HG02798 (cell line): Measurements from ENCODE around the gene FAR2.
"Not testable (repeated sequence)": the region's sequence is repeated elsewhere in the genome, so short reads cannot be mapped to it uniquely, and the experiment has no call there.

Experiments used
- ATAC-seq: cut with Tn5 transposase; IDR thresholded peaks from one replicate; pipeline ENCODE4 v1.9.1; 2021; ENCODE audit warnings: mild to moderate bottlenecking; ENCODE audit not compliant: unreplicated experiment, poor library complexity

FAR2 gene

DNA sequence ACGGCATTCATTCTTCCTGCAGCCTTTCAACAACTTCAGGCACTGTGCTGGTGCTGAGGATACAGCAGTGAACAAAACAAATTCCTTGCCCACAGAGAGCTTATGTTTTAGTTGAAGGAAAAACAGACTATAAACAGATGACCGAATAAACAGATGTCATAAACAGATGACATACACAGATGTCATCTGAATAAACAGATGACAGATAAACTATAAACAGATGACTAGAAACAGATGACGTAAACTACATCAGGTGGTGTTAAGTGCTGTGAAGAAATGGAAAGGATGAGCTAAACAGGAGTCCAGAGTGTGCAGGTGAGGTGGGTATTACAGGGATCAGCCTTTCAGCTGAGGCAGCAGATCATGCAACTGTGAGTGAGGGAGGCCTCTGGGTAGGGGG, 80.9 kb downstream of the FAR2 start:
- ATAC-seq = no peak

DNA sequence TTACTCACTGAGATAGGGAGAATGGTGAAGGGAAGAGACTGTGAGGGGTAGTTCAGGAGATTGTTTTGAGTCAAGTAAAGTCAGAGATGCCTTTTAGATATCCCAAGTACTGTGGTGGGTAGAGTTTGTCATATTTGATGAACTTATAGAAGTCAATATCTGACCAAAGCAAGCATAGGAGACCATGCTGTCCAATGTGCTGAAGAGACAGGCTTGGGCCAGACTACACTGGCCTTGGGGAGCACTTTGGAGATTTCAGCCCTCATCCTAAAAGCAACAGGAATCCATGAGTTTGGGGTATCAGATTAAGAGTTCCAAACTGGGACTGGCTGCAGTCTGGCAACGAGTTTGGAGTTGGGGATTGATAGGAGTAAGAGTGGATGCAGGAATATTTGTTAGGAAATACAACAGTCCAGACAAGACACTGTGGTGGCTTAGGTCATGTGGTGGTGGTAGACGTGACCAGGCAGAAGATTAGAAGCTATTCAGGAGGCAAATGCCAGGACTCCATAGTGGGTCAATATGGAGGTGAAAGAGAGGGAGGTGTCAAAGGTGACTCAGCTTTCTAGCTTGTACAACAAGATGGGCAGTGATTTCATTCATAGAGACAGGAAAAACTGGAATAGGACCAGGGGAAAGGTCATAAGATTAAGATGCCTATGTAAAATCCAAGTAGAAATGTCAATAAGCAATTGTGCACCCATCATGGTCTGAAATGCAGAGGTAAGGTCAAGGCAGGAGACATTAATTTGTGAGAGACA, 81.9 kb downstream of the FAR2 start:
- ATAC-seq = no peak

DNA sequence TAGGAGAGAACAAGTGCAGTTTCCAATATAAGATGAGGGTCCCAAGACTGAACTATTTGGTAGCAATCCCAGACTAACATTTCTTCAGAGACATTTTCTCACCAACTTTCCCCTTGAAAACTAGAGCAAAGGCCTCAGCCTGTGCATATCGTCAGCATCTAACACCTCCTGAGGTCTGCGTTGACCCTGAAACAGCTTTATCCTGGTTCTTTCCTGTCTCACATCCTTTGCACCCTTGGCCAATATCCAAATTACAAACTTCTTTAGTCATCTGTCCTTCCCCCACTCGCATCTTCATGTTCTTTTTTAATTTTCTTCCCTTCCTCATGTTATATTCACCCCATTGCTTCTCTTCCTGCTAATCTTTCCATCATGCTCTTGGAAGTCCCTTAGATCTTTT, 83.0 kb downstream of the FAR2 start:
- no peak for ATAC-seq

DNA sequence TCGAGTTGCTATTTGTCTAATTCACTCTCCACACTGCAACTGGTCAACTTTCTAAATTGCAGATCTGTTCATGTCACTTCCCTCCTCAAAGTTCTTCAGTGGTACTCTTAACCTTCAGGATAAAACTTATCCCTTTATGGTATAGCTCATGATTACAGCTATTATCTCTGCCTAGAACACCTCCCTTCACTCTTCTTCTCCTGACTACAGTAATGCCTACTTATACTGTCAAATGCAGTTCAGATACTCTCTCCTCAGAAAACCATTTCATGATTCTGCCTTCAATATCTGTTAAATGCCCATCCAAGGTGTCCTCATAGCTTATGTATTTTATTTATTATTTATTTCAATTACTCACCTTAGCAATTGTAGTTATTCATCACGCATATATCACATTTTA, 85.5 kb downstream of the FAR2 start:
- ATAC-seq = no peak

DNA sequence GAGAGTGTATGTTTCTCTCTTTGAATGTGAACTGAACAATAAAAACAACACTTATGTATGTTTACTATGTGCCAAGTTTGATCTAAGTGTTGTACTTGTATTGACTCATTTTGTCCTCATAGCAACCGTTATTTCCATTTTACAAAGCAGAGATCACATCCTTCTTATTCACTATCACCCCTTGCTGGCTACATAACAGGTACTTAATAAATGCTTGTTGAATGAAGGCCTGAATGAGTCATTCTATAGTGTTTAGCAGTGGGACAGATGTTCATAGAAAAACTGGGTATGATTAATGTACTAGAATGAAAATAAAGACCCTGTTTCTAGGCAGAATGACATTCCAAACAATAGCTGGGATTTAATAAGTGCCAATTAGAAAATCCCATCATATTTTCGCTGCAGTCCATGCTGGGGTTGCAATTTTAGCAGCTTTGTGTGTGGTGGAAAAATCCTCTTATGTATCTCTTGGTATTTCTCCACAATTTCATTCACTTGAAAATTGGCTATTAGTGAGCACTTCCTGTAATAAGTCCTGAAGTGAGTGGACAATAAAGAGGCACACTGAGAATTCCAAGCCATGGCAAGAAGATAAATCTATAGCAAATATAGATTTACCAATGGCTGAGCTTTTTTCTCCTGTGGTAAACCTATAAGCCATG, 86.0 kb downstream of the FAR2 start:
- no peak for ATAC-seq

DNA sequence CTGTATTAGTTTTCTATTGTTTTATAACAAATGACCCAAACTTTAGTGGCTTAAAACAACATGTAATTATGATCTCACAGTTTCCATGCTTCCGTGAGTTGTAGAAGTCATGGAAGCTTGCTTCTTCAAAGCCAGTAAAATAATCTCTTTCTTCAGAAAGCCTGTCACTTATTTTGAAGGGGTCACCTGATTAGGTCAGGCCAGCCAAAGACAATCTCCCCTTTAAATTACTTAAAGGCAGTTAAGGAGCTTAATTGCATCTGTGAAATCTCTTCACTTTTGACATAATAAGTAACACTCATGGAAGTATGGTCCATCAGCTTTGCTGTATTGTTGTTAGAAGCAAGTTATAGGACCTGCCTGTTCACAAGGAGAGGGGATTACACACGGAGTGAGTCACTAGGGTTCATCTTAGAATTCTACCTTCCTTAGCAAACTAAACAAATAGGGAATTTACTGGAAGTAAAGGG, 89.8 kb downstream of the FAR2 start:
- ATAC-seq = no peak

DNA sequence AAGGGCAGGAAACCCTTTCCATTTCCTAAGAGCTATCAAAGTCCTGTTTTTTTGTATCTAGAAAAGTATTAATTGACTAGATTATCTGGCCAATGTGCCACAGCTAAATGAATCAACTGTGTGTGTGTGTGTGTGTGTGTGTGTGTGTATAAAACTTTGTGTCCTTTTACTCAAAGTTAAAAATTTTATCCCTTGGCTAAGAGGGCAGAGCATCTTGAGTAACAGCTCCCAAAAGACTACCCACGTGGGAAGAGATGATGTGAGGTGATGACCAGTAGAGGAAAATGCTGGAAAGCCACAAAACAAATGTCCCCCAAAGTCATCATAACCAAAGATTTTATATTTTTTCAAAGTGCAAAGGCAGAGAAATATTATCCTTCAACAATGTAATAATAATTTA, 90.3 kb downstream of the FAR2 start:
- no peak for ATAC-seq

DNA sequence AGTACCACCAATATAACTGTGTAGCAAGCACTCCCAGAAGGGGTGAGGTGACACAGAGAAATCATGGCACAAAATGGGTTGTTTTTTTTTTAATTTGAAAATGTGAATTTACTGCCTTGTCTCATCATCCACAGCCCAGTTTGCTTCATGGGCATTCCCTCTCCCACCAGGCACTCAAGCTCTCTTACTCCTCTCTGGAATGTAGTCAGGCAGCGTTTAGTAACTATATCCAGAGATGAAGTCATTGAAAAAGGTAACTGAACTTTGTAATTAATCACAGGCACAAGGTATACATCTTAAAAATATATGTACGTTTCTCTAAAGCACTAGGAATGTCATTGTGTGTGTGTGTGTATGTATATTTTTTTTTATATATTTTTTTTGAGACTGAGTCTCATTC, 91.4 kb downstream of the FAR2 start:
- ATAC-seq = no peak

DNA sequence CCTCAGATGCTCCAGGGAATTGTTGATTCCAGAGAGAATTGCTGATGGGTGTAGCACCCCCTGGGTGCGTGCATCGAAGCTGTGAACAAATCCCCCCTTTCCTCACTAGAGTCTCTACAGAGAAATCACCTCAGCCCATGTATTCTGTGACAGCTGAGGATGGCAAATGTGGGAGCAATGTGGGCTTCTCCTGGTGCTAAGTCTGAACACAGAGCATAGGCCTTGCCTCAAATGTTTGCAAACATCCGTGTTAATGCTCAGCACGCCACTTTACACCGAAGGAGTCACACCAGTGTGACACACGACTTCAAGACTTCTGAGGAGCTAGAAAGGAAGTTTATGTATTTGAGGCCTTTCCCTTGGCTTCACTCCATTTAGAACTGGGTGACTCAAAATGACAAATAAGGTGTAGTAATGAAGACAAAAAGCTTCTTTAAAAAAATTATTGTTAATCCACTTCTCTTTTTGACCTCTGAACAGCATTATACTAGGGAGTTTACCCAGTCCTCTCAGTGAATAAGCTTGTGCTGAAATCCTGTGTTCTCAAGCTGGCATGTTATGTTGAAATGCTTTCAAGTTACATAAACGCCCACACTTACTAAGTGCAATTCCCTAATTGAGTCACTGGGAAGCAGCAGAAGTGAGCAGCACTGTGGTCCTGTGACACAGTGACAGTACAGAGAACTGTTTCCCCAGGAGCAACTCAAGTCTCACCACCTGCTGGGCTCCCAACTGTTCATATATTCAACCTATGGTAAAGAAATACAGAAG, 92.9 kb downstream of the FAR2 start:
- peak; percentile 82 for ATAC-seq

DNA sequence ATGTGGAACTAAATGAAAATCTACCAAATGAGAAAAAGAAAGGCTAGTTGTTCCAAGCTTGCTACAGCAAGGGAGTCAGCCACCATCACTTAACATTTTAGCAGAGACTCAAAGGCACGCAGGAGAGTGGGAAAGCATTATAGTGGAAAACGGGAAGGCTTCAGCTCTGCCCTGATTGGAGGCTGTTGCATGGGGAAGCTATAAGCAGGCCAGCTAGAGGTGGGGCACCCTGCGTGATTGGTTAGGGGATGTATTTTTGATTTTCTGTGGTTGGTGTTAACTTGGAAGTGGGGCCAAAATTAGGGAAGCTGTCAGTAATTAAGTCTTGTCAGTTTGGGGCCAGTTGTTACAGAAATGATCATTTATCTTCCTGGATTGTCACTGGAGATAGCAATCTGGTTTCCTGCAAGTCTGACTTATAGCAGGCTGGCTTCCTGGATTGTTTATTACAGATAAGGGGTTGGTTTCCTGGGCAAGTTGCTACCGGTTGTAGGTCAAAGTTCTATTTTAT, 93.9 kb downstream of the FAR2 start:
- ATAC-seq = no peak

DNA sequence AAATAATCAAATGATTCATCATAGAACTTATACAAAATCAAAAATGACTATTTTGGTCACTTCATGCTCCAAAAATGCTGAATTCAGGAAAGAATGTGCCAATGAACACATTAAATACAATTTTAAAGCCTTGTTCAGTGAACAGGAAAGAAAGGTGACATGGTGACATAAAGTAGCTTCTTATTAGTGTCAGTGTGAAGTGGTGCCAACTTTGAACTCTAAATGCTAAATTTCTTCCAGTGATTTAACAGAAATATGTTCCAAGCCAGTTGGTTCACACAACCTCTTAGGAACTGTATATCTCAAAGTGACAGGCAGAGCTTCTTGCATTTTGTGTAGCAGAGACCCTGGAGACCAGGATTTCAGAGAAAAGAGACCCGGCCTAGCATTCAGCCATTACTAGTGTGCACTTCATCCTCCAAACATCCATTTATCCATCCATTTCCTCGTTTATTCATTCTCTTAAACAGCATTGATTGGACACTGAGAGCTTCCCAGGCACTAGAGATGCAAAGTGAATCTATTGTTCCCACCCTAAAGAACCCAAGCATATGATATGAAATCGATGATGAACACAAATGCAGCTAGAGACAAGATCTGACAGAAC, 95.2 kb downstream of the FAR2 start:
- no peak for ATAC-seq

DNA sequence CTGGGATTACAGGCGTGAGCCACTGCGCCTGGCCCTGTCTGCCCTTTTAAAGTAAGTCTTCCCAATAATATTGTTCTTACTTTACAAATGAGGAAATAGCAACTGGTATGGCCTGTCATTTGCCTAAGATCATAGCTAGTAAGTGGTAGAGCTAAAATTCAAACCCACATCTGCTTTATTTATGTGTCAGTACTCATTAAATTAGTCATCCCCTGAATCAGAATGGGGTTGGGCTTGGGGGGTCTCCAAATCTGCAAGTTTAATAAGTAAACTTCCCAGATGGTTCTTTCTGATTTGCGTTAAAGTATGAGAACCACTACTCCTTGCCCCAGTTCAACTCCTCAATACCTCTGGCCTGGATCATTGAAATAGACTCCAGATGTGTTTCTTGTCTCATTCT, 96.2 kb downstream of the FAR2 start:
- no peak for ATAC-seq

DNA sequence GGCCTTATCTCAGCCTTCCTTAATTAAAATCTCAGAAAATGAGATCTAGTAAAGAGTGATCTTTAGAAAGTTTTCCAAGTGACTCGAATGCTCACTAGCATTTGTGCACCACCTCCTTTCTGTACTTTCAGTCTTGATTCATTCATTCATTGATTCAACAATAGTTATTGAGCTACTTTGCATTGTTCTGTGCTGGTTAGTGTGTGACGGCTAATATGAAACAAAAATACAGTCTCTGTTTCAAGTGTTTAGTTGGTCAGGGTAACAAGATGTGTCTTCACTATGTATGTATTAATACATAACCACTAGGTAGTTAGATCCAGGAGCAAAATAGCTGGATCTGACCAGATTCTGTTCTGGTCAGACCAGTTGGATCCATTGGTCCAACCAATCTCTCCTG, 100.9 kb downstream of the FAR2 start:
- no peak for ATAC-seq

DNA sequence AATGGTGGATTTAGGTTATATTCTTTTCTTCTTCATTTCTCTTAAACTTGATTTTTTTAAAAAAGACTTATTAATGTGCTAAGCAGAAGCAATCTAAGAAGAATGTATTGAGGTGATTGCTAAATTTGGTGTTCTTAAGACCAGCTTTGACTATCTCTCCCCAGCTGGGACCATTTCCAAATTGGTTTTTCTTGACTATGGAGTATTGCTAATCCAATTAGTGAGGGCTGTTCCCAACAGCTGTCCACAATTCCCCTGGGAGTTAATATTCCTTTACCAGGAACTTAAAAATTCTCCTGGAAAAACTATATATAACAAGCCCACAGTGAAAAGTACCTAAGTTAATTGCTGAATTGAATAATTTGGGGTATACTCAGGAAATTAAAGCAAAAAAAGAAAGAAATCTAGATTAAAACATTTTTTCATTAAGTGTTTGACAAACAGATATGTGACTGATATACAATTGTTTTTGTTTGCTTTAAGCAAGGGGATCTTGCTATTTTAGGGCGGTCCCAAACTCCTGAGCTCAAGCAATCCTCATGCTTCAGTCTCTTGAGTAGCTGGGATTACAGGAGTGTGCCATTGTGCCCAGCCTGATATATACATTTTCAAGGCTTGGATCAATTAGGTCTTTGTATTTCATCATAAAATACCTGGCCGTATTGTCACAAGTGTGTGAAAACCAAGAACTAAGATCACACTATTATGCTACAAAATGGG, 105.0 kb downstream of the FAR2 start:
- ATAC-seq = no peak

DNA sequence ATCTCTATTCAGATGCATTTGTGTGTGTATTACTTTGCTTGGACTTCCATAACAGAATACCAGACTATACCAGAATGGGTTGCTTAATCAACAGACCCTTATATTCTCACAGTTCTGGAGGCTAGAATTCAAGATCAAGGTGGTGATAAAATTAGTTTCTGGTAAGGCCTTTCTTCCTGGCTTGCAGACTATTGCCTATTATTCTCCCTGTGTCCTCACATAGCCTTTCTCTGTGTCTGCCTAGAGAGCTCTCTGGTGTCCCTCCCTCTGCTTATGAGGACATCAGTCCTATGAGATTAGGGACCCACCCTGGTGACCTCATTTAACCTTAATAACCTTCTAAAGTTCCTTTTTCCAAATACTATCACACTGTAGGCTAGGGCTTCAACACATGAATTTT, 106.0 kb downstream of the FAR2 start:
- ATAC-seq = no peak

DNA sequence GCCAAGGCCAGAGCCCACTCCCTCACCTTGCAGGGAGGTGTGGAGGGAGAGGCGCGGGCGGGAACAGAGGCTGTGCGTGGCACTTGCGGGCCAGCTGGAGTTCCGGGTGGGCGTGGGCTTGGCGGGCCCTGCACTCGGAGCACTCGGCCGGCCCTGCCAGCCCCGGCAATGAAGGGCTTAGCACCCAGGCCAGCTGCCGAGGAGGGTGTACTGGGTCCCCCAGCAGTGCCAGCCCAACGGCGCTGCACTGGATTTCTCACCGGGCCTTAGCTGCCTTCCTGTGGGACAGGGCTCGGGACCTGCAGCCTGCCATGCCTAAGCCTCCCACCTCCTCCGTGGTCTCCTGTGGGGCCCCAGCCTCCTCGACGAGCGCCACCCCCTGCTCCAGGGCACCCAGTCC, 107.5 kb downstream of the FAR2 start:
- ATAC-seq = no peak

DNA sequence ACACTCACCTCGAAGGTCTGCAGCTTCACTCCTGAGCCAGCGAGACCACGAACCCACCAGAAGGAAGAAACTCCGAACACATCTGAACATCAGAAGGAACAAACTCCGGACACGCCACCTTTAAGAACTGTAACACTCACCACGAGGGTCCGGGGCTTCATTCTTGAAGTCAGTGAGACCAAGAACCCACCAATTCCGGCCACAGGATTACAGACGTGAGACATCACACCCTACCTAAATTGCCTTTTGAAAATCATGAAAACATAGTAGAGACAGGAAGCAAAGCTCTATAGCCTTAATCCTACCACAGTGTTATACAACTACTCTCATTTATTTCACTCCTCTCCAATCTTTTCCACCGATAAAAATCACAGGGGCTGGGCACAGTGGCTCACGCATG, 108.6 kb downstream of the FAR2 start:
- ATAC-seq = not testable (repeated sequence)

DNA sequence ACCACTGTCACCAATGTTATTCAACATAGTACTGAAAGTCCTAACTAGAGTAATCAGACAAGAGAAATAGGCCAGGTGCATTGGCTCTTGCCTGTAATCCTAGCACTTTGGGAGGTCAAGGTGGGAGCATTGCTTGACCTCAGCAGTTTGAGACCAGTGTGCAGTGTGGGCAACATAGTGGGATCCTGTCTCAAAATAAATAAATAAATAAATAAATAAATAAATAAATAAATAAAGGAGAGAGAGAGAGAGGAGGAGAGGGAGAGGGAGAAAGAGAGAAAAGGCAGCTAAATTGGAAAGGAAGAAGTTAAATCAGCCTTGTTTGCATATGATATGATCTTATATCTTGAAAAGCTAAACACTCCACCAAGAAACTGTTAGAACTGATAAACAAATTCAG, 115.3 kb downstream of the FAR2 start:
- ATAC-seq = no peak

DNA sequence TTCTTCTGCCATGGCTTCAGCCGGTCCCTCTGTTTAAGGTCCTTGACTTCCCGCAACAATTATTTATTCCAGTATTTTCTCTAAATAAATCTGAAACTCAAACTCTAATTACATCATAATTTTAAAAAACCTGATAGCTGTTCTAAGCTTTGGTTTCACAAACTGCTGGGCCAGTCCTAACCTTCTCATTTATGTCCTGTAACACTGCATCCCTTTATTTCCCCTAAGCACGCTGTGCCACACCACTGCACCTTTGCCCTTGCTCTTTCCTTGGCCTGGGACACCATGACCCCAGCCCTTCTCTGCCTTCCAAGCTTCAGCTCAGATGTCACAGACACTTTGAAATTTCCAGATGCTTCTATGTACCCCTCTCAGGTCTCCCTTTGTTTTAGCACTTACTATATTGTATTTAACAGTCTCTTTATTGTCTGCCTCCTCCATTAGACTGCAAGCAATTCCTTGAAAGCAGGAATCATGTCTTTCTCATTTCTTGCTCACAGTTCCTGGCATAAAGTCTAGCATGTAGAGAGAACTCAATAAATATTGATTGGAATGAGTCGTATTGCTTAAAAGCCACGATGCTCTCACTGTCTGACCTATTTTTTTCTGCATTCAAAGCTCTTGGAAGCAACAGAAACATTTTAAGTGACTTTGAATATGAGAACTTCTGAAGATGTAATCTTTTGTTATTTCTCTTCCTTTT, 120.8 kb downstream of the FAR2 start:
- ATAC-seq = no peak
